HTR-8/SVneo (cell line): ENCODE data around the gene TMEM87A.

ENCODE experiments used
- DNase-seq: peaks from one replicate; pipeline ENCODE4 v3.0.0; 2011; ENCODE audit warnings: low spot score, mixed read lengths; ENCODE audit not compliant: insufficient read length
- FAIRE-seq: peaks from 2 replicates; lab custom pipeline; 2011; peaks lifted over from hg19 to GRCh38; lab: Jason Lieb, UNC

TMEM87A gene

GRCh38 chr15:42171122-42171521 lies 102.1 kb downstream of the TMEM87A start:
- DNase-seq = no peak
- no peak for FAIRE-seq

- DNase-seq (no peak), FAIRE-seq (no peak)
Measured at GRCh38 chr15:42166225-42166940, 106.8 kb downstream of the TMEM87A start.

- no peak for FAIRE-seq
Measured at GRCh38 chr15:42165106-42165505, 108.1 kb downstream of the TMEM87A start.

DNA sequence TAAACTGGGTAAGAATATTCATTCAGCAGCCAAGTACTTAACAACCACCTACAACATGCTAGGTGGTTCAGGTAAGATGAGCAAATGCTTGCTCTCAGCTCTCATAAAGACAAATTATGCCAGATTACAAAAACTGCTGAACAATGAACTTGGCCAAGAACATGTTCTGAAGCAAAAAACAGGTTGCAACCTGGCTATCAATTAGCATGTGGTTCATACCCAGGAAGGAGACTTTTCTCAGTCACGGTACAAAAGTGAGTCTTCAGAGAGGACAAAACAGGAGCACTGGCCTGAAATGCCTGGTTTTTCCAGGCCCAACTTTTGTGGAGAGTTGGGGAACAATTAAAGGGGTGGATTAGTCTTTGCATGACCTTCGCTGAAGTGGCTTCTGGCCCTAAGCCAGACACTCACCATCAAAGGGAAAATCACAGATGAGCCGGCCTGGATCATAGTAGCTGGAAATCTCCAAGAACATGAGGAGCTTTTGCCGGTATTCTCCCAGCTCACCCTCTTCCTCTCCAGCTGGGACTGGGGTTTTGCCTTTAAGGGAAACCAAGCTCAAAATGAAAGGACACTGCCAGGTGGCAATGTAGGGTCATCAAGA lies 109.2 kb downstream of the TMEM87A start:
- FAIRE-seq = no peak

More at GRCh38 chr15:42165106-42165505, 108.1 kb downstream of the TMEM87A start:
- DNase-seq = no peak

DNA sequence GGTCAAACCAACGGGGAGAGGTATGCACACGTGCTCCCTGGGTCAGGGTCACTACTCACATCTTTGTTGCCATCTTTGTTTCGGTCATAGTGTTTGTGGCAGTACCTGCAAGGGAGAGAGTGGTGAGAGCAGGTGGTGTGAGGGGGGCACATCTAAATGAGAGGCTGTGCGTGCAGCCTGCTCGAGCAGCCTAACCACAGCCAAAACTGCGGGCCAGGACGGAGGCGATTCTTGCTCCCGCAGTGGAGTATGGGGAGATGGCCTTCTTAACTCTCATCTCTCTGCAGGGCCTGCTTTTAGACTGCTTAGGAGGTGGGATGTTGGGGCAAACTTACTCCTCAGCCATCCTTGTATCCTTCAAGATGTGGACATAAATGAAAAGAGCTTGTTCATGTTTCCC lies 109.9 kb downstream of the TMEM87A start:
- FAIRE-seq = no peak
- no peak for DNase-seq

More for the DNA sequence above, 109.2 kb downstream of the TMEM87A start:
- no peak for DNase-seq
